ENCODE results near the gene SORBS1.
"Not testable (repeated sequence)": the region's sequence is repeated elsewhere in the genome, so short reads cannot be mapped to it uniquely, and the experiment has no call there.

Gene SORBS1

GRCh38 chr10:95377950-95378349, 183.2 kb downstream of the SORBS1 start:
- no peak for DNase-seq

GRCh38 chr10:95375418-95375817, 185.8 kb downstream of the SORBS1 start:
- DNase-seq = no peak

GRCh38 chr10:95374597-95375209, 186.5 kb downstream of the SORBS1 start:
- peak; percentile 73 to 91 for DNase-seq

GRCh38 chr10:95373660-95374059, 187.5 kb downstream of the SORBS1 start:
- DNase-seq = no peak

GRCh38 chr10:95364342-95364741, 196.8 kb downstream of the SORBS1 start:
- no peak for DNase-seq

- peak in 1 of 2 donors; percentile 74 for DNase-seq
Measured at GRCh38 chr10:95363303-95363912, 197.8 kb downstream of the SORBS1 start.

GRCh38 chr10:95360122-95360714, 201.0 kb downstream of the SORBS1 start:
- DNase-seq = no peak

- no peak for DNase-seq
Measured at GRCh38 chr10:95359466-95359865, 201.7 kb downstream of the SORBS1 start.

GRCh38 chr10:95356190-95356955, 204.8 kb downstream of the SORBS1 start:
- no peak for DNase-seq

GRCh38 chr10:95355301-95355700, 205.9 kb downstream of the SORBS1 start:
- no peak for DNase-seq

GRCh38 chr10:95354110-95354509, 207.1 kb downstream of the SORBS1 start:
- no peak for DNase-seq

- no peak for DNase-seq
Measured at GRCh38 chr10:95353123-95353522, 208.0 kb downstream of the SORBS1 start.

- DNase-seq = no peak
Measured at GRCh38 chr10:95352684-95353083, 208.5 kb downstream of the SORBS1 start.

- DNase-seq = no peak
Measured at GRCh38 chr10:95350830-95351228, 210.3 kb downstream of the SORBS1 start.

GRCh38 chr10:95350219-95350829, 210.8 kb downstream of the SORBS1 start:
- no peak for DNase-seq

- DNase-seq = not testable (repeated sequence)
Measured at GRCh38 chr10:95347402-95347766, 213.8 kb downstream of the SORBS1 start.

- DNase-seq = no peak
Measured at GRCh38 chr10:95346715-95347401, 214.3 kb downstream of the SORBS1 start.

GRCh38 chr10:95343573-95343972, 217.6 kb downstream of the SORBS1 start:
- DNase-seq = no peak

GRCh38 chr10:95341716-95342130, 219.4 kb downstream of the SORBS1 start:
- no peak for DNase-seq

- no peak for DNase-seq
Measured at GRCh38 chr10:95339863-95340262, 221.3 kb downstream of the SORBS1 start.

GRCh38 chr10:95337423-95338160, 223.6 kb downstream of the SORBS1 start:
- DNase-seq = no peak

GRCh38 chr10:95336702-95337101, 224.5 kb downstream of the SORBS1 start:
- DNase-seq = no peak
